GM23248 (cell line): Measurements from ENCODE around the gene RPL29.

Experiments used
- EZH2 ChIP-seq: fragments of 200-600 bp; sonication (generic); IDR thresholded peaks from 2 replicates; pipeline ENCODE4 v1.6.1; 2018; ENCODE audit warnings: antibody characterized with exemption, mild to moderate bottlenecking; ENCODE audit not compliant: insufficient read depth, poor library complexity, severe bottlenecking
- EZH2phosphoT487 ChIP-seq: fragments of 200-600 bp; sonication (generic); IDR thresholded peaks from 2 replicates; pipeline ENCODE4 v1.6.1; 2018; ENCODE audit warnings: antibody characterized with exemption, moderate library complexity, mild to moderate bottlenecking, low read depth; ENCODE audit not compliant: insufficient read depth

DNA sequence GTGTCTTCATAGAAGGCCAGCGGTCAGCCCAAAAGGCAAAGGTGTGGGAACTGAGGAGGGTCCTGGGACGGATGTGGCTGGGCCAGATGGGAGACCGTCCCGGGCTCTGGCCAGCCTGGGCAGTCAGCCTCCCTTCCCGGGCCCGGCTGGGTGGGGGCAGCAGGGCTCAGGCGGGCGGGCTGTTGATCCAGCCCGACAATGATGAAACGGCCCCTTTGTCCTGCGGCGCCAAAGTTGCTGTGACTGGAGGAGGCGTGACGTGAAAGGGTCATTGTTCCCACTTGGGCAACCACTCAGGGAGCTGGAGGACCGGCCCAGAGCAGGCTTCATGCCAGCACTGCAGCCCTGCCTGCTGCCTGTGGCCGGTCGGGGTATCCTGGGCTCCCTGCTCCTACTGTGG, 44.2 kb upstream of the RPL29 start:
- TF ChIP-seq EZH2 (no peak), EZH2phosphoT487 (no peak)
